Measurements from ENCODE around the gene TRMT2A.

TRMT2A gene

DNA sequence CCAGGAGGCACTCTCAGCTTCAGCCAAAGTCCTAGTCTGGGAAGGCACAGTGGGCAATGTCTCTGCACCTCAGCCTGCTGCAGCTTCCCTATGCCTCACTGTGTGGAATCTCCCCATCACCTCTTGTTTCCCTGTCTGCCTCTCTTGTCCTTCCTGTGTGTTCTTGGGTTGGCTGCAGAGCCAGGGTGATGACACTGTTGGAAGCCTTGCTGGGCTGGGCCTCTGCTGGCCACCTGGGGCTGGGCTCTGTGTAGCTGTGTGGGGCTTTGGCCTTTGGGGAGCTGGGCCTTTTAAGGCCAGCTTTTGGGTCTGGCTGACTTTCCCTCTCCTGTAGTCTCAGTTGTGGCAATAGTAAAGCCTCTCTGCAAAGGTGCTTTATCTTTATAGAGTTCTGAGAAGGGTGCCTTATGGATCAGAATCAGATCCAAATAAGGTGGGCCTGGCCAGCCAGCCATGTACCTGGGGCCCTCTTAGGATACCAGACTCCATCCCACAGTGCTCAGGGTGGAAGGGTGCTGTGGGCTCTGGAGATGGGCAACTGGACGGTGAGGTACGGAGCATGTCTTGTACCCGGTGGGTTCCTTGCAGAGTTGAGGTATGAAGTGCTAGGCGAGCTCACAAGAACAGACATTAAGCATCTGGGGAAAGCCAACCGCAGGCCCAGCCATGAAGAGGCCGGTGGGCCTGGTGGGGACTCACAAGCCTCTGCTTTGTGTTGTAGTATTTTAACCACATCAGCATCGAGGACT is 11.4 kb downstream of the TRMT2A start:
- no peak for DNase-seq

- DNase-seq: no peak
These were observed 14.7 kb downstream of the TRMT2A start for GRCh38 chr22:20102203-20102780.

DNA sequence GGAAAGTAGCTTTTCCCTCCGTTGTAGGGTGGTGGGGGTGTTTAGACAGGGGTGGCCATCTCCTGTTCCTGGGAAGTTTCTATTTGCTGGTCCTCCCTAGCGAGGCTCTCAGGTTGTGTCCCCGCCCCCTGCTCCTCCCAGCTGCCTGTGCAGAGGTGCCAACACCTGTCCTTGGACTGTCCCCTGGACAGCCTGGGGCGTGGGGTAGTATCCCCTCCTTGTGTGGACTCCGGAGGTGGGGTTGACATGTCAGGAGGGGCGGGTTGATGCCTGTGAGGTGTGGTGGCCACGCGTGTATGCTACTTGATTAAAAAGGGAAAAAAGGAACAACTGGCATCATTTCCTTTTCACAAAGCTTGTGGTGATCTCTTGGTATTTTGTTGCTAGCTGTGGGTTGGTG is 15.4 kb downstream of the TRMT2A start:
- DNase-seq: no peak

DNA sequence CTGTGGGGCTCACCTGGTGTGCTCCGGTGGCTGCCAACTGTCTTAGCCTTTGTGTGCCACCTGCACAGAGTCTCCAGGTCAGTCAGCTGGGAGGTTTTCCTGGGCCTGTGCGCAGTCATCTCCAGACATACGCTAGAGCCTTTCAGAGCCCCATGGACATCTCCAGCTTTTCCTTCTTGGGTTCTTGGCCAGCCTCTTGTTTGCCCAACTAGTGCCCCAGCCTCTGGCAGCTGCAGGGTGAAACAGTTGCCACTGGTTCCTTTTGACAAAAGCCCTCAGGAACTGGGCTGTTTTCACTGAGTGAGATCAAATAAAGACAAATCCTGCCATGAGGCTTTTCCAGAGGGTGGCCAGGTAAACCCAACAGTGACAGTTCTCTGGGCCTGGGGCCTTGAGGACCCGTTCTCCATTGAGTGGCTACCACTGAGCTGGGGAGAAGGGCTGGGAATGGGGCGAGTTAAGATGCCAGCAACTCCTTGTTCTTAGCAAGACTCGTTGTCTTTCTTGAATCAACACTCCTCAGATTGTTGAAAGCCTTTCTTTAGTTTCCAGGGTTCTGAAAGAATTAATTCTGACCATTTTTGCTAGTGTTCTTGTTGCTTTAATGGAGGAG is 17.8 kb downstream of the TRMT2A start:
- no peak for DNase-seq

DNA sequence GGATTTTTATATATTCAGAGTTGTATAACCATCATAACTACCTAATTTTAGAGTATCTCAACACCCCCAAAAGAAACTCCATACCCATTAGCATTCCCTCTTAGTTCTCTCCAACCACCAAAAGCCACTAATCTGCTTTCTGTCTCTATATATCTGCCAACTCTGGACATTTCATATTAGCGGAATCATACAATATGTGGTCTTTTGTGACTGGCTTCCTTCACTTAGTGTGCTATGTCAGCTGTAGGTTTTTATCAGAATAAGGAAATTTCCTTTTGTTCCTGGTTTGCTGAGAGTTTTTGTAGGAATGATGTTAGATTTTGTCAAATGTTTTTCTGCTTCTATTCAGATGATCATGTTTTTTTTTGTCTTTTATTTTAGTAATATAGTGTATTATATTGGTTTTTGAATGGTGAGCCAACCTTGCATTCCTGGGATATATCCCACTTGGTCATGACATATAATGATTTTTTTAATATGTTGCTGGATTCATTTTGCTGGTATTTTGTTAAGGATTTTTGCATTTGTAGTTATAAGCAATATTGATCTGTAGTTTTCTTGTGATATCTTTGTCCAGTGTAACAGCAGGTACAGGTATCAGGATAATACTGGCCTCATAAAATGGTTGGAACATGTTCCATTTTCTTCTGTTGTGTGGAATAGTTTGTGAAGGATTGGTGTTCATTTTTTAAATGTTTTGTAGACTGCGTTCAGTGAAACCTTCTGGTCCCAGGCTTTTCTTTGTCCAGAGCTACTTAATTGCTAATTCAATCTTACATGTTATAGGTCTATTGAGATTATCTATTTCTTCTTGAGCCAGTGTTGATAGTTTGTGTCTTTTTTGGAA is 20.2 kb downstream of the TRMT2A start:
- DNase-seq: no peak

GRCh38 chr22:20095521-20095920 is 21.5 kb downstream of the TRMT2A start:
- DNase-seq: no peak

- no peak for DNase-seq
These were observed 22.7 kb downstream of the TRMT2A start for GRCh38 chr22:20094197-20094807.

- no peak for DNase-seq
These were observed 23.4 kb downstream of the TRMT2A start for GRCh38 chr22:20093418-20094196.

DNA sequence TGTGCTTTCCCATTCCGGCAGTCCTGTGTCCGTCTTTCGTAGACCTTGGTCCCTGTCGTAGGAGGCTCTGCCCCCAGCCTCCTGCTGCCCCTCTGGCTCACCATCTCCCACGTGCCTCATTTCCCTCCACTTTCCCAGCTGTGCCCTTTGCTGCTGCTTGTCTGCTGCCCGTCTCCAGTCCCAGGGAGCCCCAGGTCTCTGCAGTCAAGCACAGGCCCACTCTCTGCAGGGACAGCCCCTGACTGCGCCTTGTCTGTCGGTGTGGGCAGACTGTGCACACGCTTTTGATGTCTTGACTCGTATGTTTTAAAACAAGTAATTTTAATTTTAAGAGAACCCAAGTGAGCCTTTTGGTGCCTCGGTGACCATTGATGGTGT is 24.6 kb downstream of the TRMT2A start:
- no peak for DNase-seq

DNA sequence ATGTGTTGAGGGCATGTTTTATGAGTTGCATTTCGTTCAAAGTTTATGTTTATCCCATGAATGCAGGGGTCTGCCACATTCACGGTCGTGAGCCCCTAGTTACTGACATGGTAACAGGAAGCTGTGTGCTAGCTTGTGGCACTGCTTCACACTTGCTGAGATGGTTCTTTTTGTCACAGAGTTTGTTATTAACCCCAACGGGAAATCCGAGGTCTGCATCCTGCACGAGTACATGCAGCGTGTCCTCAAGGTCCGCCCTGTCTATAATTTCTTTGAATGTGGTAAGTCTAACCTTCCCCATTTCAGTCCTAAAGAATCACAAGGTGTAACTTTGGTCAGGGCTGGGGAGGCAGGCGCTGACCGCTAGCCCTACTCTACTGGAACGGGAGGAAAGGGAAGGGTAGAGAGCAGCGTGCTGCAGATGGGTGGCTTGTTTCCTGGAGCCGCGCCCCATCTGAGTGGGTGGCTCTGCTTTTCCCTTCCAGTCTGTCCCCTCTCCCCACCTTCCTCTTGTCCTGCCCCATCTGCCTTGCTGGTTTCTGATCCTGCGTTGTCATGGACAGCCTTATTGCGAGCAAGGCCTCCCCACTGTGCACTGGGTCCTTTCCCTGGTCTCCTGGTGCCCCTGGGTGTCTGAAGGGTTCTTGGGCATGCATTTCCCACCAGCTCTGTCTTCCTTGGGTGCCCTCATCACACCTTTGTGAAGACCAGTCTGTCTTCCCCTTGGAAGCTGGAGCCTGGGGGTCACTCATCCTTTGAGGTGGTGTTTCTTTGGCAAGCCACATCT is 25.1 kb downstream of the TRMT2A start:
- no peak for DNase-seq

GRCh38 chr22:20090730-20091240 is 26.2 kb downstream of the TRMT2A start:
- no peak for DNase-seq

DNA sequence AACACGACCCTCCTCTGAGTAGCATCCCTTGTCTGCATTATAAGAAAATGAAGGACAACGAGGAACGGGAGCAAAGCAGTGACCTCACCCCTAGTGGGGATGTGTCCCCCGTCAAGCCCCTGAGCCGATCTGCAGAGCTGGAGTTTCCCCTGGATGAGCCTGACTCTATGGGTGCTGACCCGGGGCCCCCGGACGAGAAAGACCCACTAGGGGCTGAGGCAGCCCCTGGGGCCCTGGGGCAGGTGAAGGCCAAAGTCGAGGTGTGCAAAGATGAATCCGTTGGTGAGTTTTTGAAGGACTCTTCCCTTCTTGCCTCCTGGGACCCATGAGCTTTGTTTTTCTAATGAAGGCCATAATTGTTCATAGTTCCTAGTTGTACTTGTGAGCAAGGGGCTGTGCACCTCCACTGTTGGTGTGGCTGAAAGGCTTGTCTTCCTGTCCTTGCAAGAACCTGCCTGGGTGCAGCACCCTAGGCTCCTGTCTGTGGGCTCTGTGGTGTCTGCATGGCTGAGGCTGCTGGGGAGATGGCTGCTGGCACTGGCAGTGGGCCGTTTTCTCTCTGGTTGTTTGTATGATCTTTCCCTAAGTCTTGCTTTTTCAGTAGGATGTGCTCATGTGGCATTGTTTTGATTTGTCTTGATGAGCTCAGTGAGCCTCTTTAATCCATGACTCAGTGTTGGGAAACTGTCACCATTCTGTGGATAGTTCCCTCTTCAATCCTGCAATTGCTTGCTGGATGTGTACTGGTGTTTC is 26.9 kb downstream of the TRMT2A start:
- no peak for DNase-seq

DNA sequence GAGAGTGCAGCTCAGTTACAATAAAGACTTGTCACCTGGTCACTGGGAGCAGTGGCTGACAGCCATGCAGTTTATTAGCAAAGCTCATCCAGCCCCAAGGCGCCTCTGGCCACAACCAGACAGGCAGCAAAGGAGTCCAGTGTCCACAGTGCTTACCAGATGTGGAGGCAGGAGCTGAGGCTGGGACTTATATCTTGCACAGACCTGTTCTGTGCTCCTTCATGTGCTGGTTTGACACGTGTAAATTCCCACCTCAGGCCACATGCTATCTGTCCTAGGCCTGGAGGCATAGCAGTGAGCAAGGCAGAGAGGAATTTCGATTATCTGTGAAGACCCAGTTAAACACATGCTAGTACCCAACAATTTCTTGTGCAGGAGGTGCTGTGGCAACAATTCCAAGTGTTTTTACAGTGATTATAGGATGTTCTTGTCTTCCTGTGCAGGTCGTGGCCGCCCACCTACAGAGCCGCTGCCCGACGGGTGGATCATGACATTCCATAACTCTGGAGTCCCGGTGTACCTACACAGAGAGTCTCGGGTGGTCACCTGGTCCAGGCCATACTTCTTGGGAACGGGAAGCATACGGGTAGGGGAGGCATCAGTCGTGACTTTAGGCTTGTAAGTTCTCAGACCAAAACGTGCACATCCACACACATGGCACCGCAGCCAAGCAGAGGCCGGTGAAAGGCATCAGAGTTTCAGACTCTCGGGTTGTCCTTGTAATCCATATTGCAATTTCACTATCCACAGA is 27.6 kb downstream of the TRMT2A start:
- no peak for DNase-seq

GRCh38 chr22:20088263-20088648 is 28.8 kb downstream of the TRMT2A start:
- no peak for DNase-seq

DNA sequence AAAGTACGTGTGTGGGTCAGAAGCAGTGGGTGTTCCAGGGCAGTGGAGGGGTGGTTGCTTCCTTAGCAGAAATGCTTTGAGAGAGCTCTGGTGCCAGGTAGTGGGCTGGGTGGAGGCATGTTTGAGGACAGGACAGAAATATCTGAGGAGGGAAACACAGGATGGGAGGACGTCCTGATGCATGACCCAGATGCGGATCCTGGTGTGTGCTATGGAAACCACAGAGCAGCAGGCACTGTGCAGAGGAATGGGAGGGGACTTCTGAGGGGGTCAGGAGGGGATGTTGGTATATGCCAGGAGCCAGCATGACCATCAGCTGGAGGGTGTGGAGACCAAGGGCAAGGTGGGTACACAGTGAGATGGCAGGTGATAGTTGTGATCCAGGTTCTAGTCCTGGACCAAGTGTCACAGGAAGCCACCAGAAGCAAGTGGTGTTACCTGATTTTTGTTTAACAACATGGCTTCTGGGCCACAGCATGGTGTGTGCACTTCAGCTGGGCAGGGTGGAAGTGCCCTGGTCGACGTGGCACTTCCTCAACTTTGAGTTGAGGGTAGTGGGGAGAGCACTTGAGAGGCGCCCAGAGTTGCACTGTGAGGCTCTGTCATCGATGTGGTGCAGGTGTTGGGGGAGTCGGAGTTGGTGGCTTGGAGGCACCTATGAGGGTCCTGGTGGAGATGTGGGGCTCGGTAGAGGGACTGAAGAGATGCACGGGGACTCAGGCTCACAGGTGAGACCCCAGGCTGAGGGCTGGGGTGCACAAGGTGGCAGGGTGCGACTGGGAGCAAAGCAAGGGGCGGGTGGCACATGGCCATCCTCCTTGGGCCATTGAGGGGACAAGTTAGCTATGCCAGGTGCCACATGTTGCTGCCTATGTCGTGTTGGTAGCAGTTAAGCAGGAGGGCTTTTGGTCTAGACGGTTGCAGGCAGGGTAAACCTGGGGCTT is 29.4 kb downstream of the TRMT2A start:
- no peak for DNase-seq

DNA sequence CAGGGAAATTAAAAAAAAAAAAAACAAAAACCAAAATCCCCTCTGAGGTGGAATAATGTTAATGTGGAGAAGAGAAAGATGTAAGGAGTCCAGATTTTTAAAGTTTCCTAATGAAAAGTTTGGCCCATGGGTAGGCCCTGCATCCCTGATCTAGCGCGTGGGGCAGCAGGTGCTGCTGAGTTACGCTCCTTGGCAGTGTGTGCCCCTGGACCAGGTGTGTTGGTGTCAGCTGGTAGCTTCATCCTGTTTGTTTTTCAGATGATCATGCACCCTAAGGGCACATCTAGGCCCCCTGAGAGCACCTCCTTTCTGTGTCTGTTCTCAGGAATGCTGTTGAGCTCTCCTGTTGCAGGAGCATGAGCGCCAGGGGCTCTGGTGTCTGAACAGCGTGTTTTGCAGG is 30.3 kb downstream of the TRMT2A start:
- DNase-seq: no peak

DNA sequence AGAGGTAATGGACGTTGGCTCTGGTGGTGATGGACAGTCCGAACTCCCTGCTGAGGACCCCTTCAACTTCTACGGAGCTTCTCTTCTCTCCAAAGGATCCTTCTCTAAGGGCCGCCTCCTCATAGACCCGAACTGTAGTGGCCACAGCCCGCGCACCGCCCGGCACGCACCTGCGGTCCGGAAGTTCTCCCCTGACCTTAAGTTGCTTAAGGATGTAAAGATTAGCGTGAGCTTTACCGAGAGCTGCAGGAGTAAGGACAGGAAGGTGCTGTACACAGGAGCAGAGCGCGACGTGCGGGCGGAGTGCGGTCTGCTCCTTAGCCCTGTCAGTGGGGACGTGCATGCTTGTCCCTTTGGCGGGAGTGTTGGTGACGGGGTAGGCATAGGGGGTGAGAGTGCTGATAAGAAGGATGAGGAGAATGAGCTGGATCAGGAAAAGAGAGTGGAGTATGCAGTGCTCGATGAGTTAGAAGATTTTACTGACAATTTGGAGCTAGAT is 30.9 kb downstream of the TRMT2A start:
- DNase-seq: no peak

DNA sequence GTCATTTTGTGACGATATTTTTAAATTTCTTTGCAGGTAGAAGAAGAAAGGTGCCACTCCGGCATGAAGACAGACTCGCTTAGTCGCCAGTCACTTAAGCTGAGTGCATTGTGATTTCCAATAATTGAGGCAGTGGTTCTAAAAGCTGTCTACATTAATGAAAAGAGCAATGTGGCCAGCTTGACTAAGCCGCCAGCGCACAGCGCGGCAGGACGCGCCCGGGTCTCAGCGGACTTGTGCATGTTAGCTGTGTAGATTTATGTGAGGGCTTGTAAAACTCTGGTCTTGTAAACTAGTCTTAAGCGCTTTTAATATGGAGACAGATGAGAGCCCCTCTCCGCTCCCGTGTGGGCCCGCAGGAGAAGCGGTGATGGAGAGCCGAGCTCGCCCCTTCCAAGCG is 31.4 kb downstream of the TRMT2A start:
- DNase-seq: no peak
